ENCODE results near the gene IL1RAPL1. TPM values are rescaled to one million over a fixed set of nuclear protein-coding genes. Genes with fewer than 3 reads are reported as not detected.

IL1RAPL1 gene
- total RNA-seq, 4 donors from 2014 or later: 0.24 to 6.2 TPM; not detected in 2

GRCh38 chrX:29858714-29859113 lies 1271.5 kb downstream of the IL1RAPL1 start:
- intact Hi-C loops (cut with DNase I; ENCODE audit: low total_unique reads): no loop called here
- no peaks in the 10 kb centered on the region for H3K27me3 ChIP-seq
- TF ChIP-seq POLR2A (IDR thresholded peaks at IDR 0.05): no peak
- TF ChIP-seq CTCF (IDR thresholded peaks at IDR 0.05): no peak

DNA sequence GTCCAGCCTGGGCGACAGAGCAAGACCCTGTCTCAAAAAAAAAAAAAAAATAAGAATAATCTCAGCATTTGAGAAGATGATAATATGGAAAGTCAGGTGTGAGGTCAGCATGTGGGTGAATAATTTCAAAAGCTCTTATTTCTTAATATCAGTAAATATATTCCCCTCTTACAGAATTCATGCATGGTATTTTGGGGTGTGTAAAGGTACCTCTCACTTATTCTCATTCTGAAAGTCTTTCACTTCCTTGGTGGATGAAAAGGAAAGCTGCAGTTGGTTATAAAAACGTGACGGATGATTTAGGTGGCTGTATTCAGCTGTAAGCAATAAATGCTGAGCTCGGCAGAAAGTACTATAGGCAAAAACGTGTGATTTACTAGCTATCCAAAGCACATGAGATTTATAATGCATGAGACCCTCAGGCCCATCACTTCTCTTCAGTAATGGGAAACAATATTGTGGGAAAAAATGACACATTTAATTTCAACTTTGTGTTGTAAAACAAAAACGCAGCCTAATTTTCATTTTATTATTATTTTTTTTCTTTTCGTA lies 1275.0 kb downstream of the IL1RAPL1 start:
- H3K27me3 ChIP-seq: no peaks in the 10 kb centered on the region
- DNase-seq: no peak
- H3K4me1 ChIP-seq: no peaks in the 10 kb centered on the region
- H3K27ac ChIP-seq: no peak overlapping the region
- H3K4me3 ChIP-seq: no peak overlapping the region
- TF ChIP-seq CTCF (IDR thresholded peaks at IDR 0.05) (no peak), POLR2A (IDR thresholded peaks at IDR 0.05) (no peak)
- no peaks in the 10 kb centered on the region for H3K9me3 ChIP-seq
- intact Hi-C loops (cut with DNase I; ENCODE audit: low total_unique reads): no loop called here
- H3K36me3 ChIP-seq: no peaks in the 10 kb centered on the region

More at GRCh38 chrX:29858714-29859113, 1271.5 kb downstream of the IL1RAPL1 start:
- Histone ChIP-seq H3K4me3 (no peak overlapping the region), H3K36me3 (no peaks in the 10 kb centered on the region), H3K9me3 (no peaks in the 10 kb centered on the region), H3K4me1 (no peaks in the 10 kb centered on the region), H3K27ac (no peak overlapping the region)
- no peak for DNase-seq

- Histone ChIP-seq H3K9me3 (no peaks in the 10 kb centered on the region), H3K4me1 (no peaks in the 10 kb centered on the region), H3K27ac (no peak overlapping the region), H3K4me3 (no peak overlapping the region), H3K27me3 (no peaks in the 10 kb centered on the region), H3K36me3 (no peaks in the 10 kb centered on the region)
- TF ChIP-seq CTCF (IDR thresholded peaks at IDR 0.05) (no peak), POLR2A (IDR thresholded peaks at IDR 0.05) (no peak)
- no peak for DNase-seq
- intact Hi-C loops (cut with DNase I; ENCODE audit: low total_unique reads): no loop called here
Measured at GRCh38 chrX:29867971-29868370, 1280.7 kb downstream of the IL1RAPL1 start.

- no peaks in the 10 kb centered on the region for H3K36me3 ChIP-seq
- intact Hi-C loops (cut with DNase I; ENCODE audit: low total_unique reads): no loop called here
- TF ChIP-seq POLR2A (IDR thresholded peaks at IDR 0.05): no peak
- TF ChIP-seq CTCF (IDR thresholded peaks at IDR 0.05): no peak
- no peak for DNase-seq
- no peaks in the 10 kb centered on the region for H3K4me1 ChIP-seq
- no peak overlapping the region for H3K27ac ChIP-seq
- no peaks in the 10 kb centered on the region for H3K9me3 ChIP-seq
- H3K27me3 ChIP-seq: no peaks in the 10 kb centered on the region
- no peak overlapping the region for H3K4me3 ChIP-seq
Measured at GRCh38 chrX:29869837-29870236, 1282.6 kb downstream of the IL1RAPL1 start.

GRCh38 chrX:29870608-29871007 lies 1283.4 kb downstream of the IL1RAPL1 start:
- Histone ChIP-seq H3K36me3 (no peaks in the 10 kb centered on the region), H3K4me3 (no peak overlapping the region), H3K27ac (no peak overlapping the region), H3K9me3 (no peaks in the 10 kb centered on the region), H3K27me3 (no peaks in the 10 kb centered on the region), H3K4me1 (no peaks in the 10 kb centered on the region)
- no peak for DNase-seq
- intact Hi-C loops (cut with DNase I; ENCODE audit: low total_unique reads): no loop called here
- no peak for TF ChIP-seq CTCF (IDR thresholded peaks at IDR 0.05)
- no peak for TF ChIP-seq POLR2A (IDR thresholded peaks at IDR 0.05)
